GM20431 (cell line): Measurements from ENCODE around the gene ENOPH1.

ENCODE experiments used
- in situ Hi-C: fragments of 300-500 bp; cut with MseI, MboI; formaldehyde crosslinking; loops from one replicate; pipeline ENCODE4 v1.15.0; 2020; ENCODE audit warnings: low sequenced_read_pairs; ENCODE audit not compliant: unreplicated experiment

The ENOPH1 gene

GRCh38 chr4:82425478-82425877, 4.9 kb upstream of the ENOPH1 start:
- in situ Hi-C loops, result no loop called here

DNA sequence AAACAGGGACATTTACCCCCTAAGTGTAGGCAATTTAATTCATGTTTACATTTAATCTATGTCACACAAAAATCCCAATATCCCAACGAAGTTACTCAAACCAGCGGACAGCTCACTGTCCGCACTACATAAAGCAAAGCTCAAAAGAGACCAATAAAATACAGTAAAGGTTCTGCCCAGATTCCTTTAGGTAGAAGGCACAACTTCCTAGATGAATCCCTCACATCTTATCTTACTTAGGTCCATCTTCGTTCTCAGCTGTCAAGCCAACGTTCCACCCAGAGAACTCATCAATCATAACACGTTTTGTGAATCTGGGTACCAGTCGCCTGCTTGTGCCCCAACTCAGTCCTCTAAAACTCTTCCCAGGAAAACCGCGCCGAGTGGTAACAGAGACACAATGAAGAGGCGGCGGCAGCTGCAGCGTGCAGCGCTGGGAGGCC, 1.8 kb upstream of the ENOPH1 start:
- in situ Hi-C loops, result no loop called here

GRCh38 chr4:82428969-82429727, 1.2 kb upstream of the ENOPH1 start:
- in situ Hi-C loops, result no loop called here

- in situ Hi-C loops, result no loop called here
Measured at GRCh38 chr4:82429728-82430192, 630 bp upstream of the ENOPH1 start.

DNA sequence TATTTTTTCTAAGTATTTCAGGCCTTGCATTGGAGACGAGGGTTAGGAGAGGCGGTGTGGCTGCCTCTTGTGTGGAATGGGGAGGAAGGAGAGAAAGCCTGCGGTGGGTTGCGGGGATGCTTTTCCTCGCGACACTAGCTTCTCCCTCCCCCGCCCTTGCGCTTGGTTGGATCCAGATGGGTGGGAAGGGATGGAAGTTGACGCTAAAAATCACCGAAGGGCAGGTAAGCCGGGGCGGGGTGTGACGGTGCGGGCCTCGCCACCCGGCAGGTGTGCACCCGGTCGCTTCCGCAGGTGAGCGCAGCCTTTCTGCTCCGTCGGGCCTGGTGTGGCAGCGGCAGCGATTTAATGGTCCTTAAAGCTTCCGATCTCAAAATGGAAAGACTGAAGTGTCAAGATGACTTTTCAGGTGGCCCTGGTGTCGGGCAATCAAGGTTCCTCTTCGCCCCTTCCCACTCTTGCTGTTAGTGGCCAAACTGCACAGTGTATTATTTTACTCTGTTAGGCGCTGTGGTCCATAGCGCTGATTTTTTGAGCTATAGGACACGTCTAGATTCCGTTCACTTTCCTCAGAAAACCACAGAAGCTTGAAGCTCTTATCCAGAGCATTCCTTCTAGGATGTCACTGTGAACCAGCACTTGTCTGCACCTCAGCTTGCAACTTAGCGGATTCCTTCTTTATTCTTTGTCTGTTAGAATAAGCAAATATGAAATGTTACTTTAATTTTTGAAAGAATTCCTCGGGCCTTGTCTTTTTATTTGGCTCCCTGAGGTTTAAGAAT, 765 bp downstream of the ENOPH1 start:
- in situ Hi-C loops, result no loop called here

- in situ Hi-C loops, result no loop called here
Measured at GRCh38 chr4:82431831-82432230, 1.4 kb downstream of the ENOPH1 start.

DNA sequence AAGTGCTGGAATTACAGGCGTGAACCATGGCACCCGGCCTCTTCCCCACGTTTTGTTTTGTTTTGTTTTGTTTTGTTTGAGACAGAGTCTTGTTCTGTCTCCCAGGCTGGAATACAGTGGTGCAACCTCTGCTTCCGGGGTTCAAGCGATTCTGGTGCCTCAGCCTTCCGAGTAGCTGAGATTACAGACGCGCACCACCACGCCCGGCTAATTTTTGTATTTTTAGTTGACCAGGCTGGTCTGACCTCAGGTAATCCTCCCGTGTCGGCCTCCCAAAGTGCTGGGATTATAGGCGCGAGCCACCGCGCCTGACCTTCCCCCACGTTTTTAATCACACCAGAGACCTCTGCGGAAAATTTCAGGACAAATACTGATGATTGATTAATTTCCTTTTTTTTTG, 2.2 kb downstream of the ENOPH1 start:
- in situ Hi-C loops, result no loop called here

DNA sequence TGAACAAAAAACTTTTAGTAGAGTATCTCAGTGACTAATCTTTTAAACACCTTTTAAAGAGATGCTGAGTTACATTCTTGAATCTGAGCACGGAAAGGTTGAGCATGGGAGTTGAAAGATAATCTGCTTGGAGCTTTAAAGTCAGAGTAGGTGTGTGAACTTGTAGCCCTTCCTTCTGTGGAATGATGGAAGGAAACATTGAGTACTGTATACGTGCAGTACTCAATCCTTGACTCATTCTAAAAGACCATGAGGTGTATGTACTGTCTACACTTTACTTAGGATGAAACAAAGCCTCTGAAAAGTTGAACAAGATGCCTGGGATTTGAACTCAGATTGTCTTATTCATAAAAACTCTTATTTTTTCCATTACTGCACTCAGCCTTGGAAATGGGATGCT, 3.4 kb downstream of the ENOPH1 start:
- in situ Hi-C loops, result no loop called here

- in situ Hi-C loops, result no loop called here
Measured at GRCh38 chr4:82434949-82435348, 4.6 kb downstream of the ENOPH1 start.

- in situ Hi-C loops, result no loop called here
Measured at GRCh38 chr4:82436130-82436529, 5.7 kb downstream of the ENOPH1 start.

- in situ Hi-C loops, result no loop called here
Measured at GRCh38 chr4:82436780-82437179, 6.4 kb downstream of the ENOPH1 start.

- in situ Hi-C loops, result no loop called here
Measured at GRCh38 chr4:82437285-82438005, 7.1 kb downstream of the ENOPH1 start.

DNA sequence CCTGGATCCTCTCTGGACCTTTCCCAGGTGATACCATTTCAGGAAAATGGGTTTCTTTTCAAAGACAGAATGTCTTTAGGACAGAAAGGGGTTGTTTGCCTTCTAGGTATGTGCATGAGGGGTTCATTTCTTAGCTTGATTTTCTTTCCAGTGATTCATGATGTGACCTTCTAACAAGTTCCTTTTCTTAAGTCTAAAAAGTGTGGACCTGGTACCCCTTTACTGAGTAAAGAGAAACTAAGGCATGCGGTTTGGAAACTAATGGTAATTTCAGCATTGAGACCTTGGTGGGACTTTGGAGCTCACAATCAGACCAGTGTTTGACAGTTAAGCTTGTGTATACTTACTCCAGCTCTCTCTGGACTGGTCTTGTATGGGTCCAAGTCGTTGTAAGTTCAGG, 8.7 kb downstream of the ENOPH1 start:
- in situ Hi-C loops, result no loop called here

DNA sequence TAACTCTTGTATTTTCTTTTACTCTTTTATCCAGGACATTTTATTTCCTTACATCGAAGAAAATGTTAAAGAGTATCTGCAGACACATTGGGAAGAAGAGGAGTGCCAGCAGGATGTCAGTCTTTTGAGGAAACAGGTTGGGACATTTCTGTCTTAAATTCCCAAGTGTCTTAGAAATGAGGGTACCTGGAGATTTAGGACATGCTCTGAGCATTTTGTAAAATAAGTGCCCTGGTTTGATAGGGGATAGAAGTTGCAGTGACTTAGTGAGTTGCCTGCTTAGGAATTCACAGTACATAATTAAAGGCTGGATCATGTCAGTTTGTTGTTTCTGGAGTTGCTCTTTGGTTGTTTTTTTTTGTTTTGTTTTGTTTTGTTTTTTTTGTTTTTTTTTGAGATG, 17.5 kb downstream of the ENOPH1 start:
- in situ Hi-C loops, result no loop called here

DNA sequence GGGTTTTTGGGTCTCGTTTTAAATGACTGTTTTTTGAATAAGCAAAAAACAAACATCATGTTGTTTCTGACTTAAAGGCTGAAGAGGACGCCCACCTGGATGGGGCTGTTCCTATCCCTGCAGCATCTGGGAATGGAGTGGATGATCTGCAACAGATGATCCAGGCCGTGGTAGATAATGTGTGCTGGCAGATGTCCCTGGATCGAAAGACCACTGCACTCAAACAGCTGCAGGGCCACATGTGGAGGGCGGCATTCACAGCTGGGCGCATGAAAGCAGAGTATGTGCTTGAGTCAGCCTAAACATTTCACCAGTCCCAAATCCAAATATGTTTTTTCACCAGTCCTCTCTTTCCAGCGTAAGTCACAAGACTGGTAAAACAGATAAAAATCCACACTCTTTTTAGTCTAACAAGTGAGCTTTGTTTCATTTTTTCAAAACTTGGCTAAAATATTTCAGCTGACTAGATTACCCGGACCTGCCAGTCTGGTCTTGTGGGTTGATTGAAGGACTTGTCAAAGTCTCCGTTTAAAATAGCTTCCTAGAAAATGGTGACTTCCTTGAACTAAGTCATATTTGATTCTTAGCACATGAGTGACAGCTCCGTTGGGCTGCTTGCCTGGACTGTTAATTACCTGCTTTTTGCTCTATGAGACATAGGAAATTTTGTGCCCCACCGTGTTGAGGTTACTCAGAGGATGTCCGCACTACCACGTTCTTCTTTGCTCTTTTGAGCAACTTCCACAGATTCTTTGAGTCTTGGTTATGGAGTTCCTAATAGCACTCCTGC, 20.8 kb downstream of the ENOPH1 start:
- in situ Hi-C loops, result loop anchor here (25.0 kb wide), 1 partner anchor 286 kb away; no protein-coding TSS in a partner anchor

- in situ Hi-C loops, result loop anchor here (25.0 kb wide), 1 partner anchor 285 kb away; no protein-coding TSS in a partner anchor
Measured at GRCh38 chr4:82452026-82452425, 21.6 kb downstream of the ENOPH1 start.

GRCh38 chr4:82457266-82457665, 26.9 kb downstream of the ENOPH1 start:
- in situ Hi-C loops, result loop anchor here (25.0 kb wide), 1 partner anchor 280 kb away; no protein-coding TSS in a partner anchor

DNA sequence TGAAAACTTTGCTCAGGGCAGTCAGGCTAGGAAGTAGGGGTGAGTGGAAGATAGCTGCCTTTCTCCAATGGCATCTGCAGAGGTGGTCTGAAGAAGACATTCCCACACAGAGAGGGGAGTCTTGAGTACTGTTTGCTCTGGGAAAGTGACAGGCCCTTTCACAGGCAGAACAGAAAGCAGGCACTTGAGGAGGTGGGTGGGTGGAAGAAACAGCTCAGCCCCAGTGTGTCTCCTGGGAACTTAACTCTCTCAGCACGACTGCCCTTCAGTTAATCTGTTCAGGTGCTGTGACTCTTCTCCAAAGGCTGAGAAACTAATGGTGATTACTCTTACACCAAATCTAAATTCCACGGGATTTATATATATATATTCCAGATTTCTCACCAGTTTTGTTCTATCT, 28.3 kb downstream of the ENOPH1 start:
- in situ Hi-C loops, result loop anchor here (25.0 kb wide), 1 partner anchor 279 kb away; no protein-coding TSS in a partner anchor

DNA sequence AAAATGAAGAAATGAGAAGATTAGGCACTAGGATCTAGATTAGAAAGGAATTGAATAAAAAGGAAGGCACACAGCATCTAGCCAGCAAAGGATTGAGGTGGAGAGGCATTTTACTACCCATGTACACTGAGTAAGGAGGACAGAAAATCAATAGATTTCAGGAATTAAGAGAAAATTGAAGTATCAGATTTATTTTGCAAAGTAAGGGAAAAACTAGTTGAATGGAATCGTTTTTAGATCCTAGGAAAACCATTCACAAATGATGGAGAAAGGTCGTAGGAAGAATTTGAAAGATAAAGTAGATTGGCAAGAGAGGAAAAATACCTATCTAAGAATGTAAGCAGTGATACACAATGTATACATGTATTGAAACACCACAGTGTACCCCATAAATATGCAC, 31.3 kb downstream of the ENOPH1 start:
- in situ Hi-C loops, result loop anchor here (25.0 kb wide), 1 partner anchor 276 kb away; no protein-coding TSS in a partner anchor
